GM21723 (cell line): ENCODE measurements around the gene PCSK2.

Experiments used
- ATAC-seq: cut with Tn5 transposase; IDR thresholded peaks from one replicate; pipeline ENCODE4 v1.9.1; 2021; ENCODE audit warnings: mild to moderate bottlenecking, moderate library complexity; ENCODE audit not compliant: unreplicated experiment

PCSK2 gene

GRCh38 chr20:17390655-17391054, 163.8 kb downstream of the PCSK2 start:
- no peak for ATAC-seq

GRCh38 chr20:17391127-17391771, 164.4 kb downstream of the PCSK2 start:
- ATAC-seq: no peak

GRCh38 chr20:17394411-17394810, 167.6 kb downstream of the PCSK2 start:
- ATAC-seq: no peak

DNA sequence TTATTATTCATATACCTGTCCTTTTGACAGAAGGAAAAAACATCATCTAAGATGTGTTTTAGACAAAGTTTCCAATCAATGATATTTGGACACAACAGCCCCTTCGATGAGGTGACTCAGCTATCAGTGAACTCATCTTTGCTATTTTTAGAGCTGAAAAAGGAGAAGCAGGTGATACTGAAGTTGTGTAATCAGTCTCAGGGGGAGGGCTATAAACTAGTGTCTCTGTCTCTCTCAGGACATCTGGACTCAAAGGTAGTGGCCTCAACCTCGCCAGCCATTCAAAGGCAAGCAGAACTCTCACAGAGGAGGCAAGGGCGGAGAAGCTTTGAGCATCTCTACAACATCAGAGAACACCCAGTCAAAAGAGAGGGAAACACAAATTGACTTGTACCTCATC, 168.9 kb downstream of the PCSK2 start:
- no peak for ATAC-seq

- no peak for ATAC-seq
Observed at GRCh38 chr20:17399303-17399985, 172.6 kb downstream of the PCSK2 start.

DNA sequence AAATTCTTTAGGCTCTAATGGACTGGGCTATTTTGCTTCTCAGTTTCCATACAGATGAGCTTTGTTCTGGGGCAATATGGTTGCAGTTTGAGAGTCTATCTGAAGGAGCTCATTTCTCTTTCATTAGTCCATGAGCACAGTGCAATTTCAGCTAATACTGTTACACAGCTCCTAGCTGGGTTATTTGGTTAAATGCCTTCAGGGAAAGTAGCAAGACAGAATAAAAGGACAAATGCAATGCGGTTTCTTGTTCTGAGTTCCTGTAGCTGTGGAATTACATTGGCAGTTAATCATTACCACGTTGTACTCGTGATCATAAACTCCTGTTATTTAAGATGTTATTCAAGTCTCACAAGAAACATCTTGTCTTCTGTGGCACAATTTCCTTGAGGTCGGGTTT, 176.6 kb downstream of the PCSK2 start:
- ATAC-seq: no peak

GRCh38 chr20:17406051-17406590, 179.3 kb downstream of the PCSK2 start:
- ATAC-seq: no peak

- ATAC-seq: no peak
Observed at GRCh38 chr20:17407550-17407949, 180.7 kb downstream of the PCSK2 start.

DNA sequence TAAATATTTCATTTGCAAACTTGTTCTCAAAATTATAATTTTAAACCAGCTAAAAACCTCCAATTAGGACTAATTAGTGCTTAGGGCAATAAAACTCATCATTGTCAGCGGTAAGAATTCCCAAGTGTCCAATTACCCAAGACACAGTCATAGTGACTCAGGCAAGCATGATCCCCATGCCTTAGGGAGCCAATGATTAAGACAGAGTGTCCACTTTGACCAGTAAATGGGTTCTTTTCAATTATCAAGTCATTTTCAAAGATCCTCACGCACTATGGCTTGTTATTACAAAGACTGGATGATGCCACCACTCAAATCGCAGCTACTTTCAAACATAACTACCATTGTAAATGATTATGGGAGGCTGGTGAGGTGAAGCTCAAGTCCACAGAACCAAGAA, 190.4 kb downstream of the PCSK2 start:
- ATAC-seq: no peak

DNA sequence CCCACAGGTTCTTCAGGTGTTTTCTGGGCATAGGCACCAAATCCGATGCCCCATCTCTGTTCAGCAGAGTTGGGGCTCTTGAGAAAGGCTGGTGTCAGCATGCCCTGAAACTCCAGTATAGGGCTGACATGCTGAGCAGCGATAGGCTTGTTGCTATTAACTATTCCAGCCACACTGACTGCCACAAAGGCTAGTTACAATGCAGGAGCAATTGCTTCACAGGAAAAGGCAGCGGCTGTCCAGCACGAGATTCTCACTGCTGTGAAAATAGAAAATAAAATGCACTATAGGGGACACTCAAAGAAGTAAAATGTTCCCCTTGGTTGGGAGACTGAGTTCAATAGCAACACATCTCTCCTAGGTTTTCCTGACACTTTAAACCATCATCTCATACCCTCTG, 191.9 kb downstream of the PCSK2 start:
- no peak for ATAC-seq

- no peak for ATAC-seq
Observed at GRCh38 chr20:17419479-17420041, 192.7 kb downstream of the PCSK2 start.

DNA sequence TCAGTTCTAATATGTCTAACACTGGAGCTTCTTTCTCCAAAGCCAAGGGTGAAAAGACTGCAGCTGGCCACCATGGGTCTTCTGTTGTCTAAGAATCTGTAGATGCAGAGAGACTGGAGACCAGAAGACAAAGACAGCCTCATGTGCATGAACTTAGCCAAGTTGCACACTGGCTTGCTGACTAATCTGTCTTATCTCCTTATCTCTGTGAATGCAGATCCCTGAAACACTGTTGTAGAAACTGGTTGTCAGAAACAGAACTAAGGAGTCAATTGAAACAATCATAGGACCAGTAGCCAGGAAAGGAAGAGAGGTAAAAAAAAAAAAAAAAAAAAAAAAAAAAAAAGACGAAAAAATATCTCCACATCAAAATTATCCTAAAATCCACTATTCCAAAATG, 194.7 kb downstream of the PCSK2 start:
- ATAC-seq: no peak

DNA sequence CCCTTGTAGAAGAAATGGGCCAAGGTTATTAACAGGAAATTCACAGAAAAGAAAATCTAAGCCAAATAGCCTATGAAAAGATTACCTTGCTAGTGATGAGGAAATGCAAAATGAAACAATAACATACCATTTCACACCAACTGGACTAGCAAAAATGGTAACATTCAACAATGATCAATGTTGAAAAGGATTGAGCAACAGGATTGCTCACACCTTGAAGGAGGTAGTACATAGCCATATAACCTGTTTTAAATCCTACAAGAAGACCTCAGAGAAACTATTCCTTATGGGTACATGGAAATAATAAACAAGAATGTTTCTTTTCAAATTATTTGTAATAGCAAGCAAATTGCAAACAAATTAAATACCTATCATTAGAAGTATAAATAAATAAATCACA, 196.9 kb downstream of the PCSK2 start:
- ATAC-seq: no peak

DNA sequence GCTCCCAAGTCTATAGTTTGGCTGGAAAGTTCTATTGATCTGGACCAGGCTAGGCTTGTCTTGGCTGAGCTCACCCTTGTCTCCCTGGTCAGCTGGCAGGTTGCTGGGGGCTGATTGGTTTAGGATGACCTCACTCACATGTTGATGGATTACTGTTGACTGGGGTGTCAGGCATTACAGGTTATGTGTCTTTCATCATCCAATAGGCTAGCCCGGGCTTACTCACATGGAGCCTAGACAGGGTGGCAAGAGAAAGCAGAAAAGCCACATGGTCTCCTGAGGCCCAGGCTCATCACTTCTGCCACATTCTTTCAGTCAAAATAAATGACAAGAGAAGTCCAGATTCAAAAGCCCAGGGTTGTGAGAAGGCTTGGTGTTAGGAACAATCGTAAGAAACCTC, 200.8 kb downstream of the PCSK2 start:
- ATAC-seq: no peak

DNA sequence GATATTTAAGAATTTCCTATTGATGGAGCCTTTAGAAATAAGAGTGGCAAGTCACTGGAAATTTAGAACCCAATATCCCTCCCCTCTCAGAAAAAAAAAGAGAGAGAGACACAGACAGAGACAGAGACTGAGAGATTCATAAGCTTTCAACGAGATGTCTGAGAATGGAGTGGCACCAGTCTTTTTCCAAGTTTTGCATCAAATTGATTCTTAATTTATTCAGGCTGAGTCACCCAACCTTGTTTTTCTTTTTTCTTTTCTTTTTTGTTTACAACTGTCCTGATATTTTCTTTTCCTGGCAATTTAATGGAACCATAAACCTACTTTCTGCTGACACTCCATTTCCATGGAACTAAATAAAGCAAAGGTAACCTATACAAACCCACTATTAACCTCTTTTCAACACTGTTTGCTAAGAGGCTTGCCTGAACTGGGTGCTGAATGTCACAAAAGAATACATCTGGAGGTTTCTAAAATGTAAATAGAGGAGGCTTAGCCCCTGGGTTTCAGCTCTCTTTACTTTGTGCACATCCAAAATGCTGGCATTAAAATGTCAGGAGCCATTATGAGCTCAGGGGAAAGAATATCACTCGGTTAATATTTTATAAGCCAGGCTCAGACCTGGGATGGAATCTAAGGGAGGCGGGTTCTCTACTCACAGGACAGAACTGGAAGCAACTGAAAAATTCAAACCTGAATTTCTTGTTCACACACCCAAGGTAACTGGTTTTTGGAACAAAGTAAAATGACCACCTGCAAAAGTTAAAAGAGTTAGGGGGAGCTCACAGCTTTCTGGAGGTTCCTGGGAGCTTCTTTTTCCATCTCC, 203.5 kb downstream of the PCSK2 start:
- ATAC-seq: no peak

DNA sequence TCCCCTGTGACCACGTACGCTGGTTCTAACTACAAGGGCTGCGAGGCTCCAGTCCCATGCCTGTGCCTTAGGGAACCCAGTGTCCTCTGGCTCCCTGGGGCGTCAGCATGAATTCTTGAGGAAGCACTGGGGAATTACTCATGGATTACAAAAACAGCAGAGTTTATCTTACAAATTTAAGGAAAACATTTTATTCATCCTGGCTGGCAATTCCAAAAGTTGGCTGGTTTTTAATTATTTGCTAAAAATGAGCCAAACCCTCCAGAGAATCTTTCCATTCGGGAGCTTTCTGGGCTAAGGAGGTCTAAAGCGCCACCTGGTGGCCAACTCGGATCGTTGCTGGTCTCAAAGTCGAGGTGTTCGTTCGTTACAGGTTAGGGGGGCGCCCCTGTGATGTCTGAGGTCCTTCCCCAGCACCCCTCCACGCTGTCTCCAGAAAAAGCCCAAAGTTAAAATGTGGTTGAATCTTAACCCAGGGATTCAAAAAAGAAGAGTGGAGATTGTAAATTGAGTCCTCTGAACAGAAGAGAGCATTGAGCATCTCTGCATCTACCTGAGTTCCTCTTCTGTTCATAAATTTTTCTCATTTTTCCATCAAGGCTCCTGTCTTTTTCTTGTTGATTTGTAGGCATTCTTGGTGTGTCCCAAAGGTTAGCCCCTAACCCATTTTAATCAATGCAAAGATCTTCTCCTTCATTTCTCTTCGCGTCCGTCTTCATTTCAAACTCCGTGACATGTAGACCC, 205.0 kb downstream of the PCSK2 start:
- ATAC-seq: no peak

DNA sequence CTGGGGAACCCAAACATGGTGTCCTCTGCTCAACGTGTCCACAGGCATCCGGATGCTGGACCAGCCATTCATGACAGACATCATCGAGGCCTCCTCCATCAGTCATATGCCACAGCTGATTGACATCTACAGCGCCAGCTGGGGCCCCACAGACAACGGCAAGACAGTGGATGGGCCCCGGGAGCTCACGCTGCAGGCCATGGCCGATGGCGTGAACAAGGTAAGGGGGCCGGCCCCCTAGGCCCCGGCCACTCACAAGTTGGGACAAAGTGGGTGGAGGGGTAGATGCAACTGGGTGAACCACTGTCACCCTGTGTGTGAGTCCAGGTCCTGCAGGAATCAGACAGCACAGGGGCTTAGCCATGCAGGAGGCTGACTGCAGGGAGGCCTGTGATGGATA, 209.8 kb downstream of the PCSK2 start:
- ATAC-seq: no peak

GRCh38 chr20:17437251-17437650, 210.4 kb downstream of the PCSK2 start:
- no peak for ATAC-seq

DNA sequence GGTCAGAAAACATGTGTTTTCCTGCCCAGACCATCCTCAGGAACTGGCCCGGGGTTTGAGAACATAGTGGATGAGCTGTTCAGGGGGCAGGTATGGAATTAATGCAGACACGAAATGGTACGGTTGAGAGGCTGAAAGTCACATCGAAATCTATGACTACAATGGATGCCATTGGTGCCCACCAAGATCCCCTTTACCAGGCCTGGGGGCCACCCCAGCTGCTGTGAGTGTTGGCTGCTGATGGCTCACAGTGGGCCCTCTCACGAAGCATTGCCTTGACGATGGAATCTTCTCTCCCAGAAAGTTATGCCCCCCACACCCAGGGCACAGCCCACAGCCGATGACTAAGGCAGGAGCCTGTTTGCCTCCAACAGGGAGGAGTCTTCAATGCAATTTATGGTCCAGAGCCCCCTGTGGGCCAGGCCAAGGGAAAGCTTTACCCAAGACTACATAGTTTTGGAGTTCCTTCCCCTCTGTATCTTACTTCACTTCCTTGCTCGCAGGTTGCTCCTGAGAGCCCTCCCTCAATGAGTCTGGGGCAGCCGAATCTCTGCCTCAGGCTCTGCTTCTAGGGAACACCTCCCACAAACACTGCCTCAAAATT, 211.7 kb downstream of the PCSK2 start:
- no peak for ATAC-seq

DNA sequence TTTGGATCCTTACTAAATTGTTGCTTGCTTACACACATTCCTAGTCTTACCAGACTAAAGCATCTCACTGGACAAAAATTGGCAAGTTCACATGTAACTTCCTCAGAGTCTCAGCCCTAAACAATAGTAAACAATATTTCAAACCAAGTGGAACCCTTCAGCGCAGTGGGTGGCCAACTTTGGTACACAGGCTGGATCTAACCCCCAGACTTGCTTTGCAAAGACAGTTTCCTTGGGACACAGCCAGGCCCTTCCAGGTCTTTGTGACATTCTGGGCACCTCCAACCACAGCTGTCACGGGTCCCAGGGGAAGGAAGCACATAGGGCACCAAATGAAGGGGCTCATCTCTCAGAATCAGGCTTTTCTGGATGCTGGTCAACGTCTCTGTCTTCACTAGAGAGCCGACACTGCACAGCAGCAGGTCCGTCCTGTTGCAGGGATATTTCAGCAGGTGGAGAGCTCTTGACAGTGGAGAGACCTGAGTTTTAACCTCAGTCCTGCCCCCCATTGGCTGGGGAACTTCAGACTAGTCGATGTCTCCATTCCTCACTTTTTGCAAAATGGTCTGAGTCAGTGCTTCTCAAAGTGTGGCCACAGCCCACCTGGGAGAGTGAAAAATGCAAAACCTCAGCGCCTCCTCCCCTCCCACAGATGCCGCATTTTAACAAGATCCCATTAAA, 212.9 kb downstream of the PCSK2 start:
- no peak for ATAC-seq
